NCI-H128 (cell line): ENCODE measurements around the gene LRRC25.
"Not testable (repeated sequence)": the region's sequence is repeated elsewhere in the genome, so short reads cannot be mapped to it uniquely, and the experiment has no call there.

ENCODE experiments used
- DNase-seq: peaks from one replicate; lab custom pipeline; 2025; ENCODE audit not compliant: unreplicated experiment; lab: John Stamatoyannopoulos, UW

Gene LRRC25

DNA sequence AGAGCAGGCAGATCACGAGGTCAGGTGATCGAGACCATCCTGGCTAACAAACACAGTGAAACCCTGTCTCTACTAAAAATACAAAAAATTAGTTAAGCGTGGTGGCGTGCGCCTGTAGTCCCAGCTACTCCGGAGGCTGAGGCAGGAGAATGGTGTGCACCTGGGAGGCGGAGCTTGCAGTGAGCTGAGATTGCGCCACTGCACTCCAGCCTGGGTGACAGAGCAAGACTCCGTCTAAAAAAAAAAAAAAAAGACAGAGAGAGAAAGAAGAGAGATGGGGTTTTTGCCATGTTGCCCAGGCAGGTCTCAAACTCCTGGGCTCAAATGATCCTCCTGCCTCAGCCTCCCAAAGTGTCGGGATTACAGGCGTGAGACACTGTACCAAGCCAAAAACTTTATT lies 8.3 kb upstream of the LRRC25 start:
- not testable (repeated sequence) for DNase-seq

DNA sequence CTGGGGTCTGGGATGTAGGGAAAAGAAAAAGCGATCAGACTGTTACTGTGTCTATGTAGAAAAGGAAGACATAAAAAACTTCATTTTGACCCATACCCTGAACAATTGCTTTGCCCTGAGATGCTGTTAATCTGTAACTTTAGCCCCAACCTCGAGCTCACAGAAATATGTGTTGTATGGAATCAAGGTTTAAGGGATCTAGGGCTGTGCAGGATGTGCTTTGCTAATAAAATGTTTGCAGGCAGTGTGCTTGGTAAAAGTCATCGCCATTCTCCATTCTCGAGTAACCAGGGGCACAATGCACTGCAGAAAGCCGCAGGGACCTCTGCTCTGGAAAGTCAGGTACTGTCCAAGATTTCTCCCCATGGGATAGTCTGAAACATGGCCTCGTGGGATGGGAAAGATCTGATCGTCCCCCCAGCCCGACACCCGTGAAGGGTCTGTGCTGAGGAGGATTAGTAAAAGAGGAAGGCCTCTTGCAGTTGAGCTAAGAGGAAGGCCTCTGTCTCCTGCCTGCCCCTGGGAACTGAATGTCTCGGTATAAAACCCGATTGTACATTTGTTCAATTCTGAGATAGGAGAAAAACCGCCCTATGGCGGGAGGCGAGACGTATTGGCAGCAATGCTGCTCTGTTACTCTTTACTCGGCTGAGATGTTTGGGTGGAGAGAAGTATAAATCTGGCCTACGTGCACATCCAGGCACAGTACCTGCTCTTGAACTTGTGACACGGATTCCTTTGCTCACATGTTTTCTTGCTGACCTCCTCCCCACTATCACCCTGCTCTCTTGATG lies 5.2 kb upstream of the LRRC25 start:
- not testable (repeated sequence) for DNase-seq

DNA sequence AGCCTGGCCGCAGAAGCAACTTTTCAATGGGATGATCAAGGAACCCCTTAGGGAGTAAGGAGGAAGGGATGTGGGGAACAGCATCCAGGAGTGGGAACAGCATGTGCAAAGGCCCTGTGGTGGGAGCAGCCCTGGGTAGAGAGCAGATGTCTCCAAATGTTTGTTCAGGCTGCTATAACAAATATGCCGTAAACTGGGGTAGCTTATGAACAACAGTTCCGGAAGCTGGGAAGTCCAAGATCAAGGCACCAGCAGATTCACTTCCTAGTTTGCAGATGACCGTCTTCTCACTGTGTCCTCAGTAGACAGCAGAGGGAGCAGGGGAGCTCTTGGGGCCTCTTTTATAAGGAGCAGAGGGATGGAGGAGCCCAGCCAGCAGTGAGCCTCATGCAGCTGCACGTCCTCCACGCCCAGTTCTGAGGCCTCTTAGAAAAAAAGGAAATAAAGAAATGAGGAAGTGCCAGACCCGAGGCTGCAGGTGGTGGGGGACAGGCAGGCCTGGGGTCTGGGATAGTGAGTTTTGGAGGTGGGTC lies 4.2 kb upstream of the LRRC25 start:
- no peak for DNase-seq

DNA sequence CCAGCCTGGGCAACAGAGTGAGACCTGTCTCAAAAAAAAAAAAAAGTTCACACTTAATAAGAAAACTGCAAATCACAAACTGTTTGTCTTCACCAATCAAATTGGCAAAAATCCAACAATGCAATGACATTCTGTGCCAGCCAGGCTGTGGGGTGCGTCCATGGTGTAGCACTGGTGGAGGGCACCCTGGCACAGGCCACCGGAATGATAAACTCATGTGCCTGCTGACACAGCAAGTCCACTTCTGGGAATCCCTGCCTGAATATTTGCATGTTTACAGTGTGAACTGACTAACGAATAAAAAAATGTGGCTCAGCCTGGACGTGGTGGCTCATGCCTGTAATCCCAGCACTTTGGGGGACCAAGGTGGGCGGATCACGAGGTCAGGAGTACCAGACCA lies 1.6 kb upstream of the LRRC25 start:
- DNase-seq, result no peak

DNA sequence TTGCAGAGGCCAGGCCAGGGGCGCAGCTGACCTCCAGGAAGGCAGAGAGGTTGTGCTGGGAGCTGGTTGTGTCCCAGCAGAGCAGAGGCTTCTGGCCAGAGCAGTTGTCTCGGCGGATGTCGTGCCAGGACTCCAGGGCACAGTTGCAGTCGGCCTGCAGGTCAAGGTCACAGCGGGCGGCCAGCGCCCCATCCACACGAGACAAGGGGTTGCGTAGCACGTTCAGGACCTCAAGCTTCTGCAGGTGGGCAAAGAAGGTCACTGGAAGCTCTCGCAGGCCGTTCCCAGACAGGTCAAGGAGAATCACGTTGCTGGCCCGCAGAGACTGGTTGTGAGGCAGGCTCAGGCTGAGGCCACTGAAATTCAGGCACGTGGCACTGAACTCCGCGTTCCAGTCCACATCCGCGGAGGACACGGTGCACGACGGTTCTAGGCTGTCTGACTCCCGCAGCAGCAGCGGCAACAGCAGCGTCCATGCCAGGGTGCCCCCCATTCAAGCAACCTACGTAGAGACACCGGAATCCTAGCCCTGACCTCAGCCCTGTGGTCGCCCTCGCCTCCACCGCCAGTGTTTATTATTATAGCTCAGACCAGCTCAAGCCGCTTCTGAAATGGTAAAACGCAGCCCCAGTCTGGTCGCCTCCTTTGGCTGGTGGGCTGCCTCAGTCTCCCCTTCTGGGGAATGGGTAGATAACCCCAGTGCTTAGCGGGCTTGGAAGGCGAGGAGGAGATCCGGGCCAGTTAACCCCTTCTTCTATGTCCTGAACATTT lies 766 bp downstream of the LRRC25 start:
- no peak for DNase-seq

DNA sequence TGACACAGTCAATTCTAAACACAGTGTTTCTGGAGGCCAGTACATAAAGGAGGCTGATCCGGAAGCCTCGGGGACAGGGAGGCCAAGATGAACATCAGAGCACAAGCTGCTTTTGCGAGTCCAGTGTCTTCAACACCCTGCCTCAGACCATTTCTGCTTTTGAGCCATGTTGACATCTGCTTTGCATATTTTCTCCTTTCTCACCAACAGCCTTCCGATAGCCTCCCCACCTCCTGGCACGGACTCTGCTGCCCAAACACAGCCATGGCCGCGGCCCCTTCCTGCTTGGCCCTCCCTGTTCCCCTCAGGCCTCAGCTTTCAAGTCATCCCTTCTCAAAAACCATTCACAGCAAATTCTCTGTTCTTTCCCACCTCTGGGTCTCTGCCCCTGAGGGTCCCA lies 3.6 kb downstream of the LRRC25 start:
- no peak for DNase-seq

DNA sequence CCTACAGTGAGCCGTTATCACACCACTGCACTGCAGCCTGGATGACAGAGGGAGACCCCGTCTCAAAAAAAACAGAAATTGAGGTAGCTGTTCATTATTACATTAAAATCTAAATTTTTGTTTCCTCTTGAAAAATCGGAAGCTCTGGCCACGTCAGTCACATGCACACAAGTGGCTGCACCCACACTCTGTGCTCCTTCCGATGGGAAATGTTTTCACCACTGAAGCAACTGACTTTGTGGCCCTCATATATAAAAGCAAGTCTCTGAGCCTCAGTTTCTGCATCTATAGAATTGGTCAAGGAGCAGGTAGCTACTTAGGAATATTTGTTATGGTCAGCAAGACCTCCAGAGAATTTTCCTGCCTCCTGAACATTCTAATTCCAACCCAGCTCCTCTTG lies 4.5 kb downstream of the LRRC25 start:
- no peak for DNase-seq

DNA sequence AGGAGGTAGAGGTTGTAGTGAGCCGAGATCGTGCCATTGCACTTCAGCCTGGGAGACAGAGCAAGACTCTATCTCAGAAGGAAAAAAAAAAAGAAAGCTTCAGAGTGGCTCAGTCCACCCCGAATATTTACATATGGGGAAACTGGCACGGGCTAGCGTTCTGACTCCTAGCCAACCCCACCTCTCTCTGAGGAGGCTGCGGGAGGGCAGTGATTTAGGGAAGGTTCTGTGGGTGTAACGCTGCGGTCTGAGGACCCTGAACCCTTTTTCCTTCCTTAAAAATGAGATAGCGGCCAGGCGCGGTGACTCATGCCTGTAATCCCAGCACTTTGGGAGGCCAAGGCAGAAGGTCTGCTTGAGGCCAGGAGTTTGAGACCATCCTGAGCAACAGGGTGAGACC lies 5.0 kb downstream of the LRRC25 start:
- no peak for DNase-seq

DNA sequence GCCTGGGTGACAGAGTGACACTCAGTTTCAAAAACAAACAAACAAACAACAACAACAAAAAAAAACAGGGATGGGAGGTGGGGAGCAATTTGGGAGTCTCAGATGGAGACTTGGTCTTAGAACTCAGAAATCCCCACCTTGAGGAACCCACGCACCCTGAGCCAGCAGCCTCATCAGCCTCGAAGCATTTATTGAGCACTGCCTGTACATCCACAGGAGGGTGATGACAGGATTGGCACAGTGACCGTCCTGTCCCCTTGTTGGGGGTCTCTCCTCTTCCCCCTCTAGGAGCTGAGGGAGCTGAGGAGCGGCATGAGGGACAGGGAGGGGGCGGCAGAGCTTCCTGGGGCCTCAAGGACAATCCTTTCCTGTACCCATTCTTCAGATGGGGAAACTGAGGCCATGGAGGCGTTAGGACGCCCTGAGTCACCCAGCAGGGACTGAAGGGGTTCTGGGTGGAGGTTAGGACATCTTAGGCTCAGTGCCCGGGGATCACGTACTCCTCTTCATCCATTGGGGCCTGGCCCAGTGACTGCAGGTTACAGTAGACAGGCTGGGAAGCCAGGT lies 5.8 kb downstream of the LRRC25 start:
- no peak for DNase-seq

DNA sequence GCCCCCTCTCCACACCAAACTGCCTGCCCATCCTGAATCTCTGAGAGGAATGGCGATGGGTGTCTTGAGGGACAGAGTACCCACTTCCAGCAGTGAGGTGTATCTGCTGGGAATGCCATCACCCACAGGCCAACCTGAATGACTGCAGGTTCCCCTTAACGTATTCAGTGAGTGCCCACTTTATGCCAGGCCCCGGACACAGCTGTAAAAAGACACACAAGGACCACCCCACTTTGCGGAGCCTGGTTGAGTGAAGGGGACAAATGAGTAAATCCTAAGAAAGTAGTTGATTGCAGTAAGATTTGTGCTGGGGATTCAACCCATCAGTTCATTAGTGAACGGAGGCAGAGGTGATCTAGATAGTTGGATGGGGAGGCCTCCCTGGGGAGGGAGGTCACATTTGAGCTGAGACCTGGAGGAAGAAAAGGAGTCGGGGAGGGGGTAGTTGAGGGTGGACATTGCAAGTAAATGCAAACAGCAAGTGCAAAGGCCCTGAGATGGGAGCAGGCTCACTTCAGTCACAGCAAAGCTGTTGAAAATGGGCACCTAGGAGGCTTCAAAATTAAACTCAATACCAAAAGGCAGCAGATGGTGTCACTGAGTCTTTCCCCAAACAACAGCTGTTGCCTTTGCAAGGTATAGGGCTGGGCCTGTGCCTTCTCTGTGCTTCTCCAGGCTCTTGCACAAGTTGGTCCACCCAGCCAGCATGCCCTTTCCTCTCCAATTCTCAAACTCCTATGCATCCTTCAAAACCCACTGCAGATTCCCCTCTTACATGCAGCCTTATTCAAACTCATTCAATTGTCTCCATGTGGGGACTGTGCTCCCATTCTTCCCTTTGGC lies 7.1 kb downstream of the LRRC25 start:
- DNase-seq, result no peak

DNA sequence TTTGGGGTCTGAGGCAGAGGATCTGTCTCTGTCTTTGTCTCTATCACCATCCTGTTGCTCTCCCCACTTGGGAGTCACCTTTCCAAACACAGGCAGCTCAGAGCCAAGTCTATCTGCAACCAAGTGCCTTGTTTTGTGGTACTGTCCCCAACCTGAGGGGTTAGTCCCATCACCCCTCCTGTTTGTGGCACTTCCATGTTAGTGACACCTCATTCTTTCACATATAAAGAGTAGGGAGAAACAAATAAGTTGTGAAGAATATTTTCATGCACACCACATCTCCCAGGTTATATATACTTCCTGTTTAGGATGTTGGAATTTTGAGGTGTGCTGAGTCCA lies 7.7 kb downstream of the LRRC25 start:
- no peak for DNase-seq

DNA sequence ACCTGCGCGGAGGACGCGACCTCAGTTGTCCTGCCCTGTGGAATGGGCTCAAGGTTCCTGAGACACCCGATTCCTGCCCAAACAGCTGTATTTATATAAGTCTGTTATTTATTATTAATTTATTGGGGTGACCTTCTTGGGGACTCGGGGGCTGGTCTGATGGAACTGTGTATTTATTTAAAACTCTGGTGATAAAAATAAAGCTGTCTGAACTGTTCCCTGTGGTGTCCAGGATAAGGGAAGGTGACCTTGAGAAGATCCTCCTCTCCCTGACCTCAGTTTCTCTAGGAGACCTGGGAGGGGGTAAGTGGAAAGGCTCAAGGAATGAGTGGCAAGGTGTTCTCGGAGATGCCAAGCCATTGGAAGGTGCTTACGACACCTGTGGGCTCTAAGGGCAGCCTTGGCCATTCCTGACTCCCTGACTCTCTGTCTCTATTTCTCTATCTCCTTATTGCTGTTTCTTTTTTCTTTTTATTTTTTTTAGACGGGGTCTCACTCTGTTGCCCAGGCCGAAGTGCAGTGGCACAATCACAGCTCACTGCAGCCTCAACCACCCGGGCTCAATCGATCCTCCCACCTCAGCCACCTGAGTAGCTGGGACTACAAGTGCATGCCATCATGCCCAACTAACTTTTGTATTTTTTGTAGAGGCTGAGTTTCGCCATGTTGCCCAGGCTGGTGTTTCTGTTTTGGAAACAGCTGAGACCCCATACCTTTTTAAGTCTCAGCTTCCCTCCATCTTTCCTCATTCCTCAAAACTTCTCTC lies 8.3 kb downstream of the LRRC25 start:
- no peak for DNase-seq

DNA sequence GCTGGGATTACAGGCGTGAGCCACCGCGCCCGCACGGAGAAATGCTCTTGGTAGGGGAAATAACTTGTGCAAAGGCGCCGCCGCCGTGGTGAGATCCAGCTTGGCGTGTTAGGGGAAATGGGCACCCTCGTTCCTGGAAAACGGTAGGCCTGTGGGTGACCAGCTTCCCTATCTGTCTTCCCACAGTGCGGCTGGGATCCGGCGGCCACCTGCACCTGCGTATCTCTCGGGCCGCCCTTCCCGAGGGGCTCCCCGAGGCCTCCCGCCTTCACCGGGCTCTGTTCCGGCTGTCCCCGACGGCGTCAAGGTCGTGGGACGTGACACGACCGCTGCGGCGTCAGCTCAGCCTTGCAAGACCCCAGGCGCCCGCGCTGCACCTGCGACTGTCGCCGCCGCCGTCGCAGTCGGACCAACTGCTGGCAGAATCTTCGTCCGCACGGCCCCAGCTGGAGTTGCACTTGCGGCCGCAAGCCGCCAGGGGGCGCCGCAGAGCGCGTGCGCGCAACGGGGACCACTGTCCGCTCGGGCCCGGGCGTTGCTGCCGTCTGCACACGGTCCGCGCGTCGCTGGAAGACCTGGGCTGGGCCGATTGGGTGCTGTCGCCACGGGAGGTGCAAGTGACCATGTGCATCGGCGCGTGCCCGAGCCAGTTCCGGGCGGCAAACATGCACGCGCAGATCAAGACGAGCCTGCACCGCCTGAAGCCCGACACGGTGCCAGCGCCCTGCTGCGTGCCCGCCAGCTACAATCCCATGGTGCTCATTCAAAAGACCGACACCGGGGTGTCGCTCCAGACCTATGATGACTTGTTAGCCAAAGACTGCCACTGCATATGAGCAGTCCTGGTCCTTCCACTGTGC lies 9.1 kb downstream of the LRRC25 start:
- peak; percentile 21 for DNase-seq

DNA sequence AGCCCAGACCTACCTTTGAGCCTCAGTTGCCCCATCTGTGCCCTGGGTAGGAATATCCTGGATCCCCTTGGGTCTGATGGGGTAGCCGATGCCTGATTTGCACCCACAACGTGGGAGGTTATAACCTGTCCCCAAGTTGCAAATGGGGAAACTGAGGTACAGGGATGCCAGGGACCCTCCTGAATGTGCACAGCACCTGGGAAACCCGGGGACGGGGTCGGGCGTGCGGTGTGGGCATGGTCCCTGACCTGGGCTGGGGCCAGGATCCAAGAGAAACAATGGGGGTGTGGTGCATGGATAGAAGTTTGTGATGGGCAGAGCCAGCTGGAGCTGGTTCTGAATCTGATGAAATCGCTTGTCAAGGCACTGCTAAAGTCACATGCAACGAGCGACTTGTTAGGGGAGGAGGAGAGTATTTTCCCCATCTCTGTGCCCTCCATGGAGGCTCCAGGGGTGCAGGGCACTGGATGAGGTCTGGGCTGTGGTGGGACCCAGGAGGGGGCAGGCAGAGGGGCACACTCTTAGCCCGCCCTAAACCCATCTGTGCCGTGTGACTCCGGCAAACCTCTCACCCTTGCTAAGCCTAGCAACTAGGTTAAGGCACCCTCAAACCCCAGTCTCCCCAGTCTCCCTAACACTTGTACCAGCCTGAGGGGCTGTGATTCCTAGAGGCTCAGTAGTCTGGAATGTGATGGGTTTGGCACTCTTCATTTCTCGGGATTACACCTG lies 10.7 kb downstream of the LRRC25 start:
- DNase-seq, result no peak

DNA sequence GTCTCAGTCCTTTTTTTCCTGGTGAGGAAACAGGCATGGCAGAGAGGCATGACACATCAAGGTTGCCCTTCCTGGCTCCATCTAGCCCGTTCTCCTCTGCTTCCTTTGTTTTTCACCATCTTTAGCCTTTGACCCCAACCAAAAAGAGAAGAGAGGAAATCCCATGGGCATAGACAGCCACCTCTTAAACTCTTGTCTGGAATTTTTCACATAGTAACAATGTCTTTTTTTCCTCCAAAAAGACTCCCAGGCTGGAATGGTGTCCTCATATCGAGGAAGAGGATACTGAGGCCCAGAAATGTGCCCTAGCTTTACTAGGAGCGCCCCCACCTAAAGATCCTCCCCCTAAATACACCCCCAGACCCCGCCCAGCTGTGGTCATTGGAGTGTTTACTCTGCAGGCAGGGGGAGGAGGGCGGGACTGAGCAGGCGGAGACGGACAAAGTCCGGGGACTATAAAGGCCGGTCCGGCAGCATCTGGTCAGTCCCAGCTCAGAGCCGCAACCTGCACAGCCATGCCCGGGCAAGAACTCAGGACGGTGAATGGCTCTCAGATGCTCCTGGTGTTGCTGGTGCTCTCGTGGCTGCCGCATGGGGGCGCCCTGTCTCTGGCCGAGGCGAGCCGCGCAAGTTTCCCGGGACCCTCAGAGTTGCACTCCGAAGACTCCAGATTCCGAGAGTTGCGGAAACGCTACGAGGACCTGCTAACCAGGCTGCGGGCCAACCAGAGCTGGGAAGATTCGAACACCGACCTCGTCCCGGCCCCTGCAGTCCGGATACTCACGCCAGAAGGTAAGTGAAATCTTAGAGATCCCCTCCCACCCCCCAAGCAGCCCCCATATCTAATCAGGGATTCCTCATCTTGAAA lies 11.5 kb downstream of the LRRC25 start, which contains the start of gene GDF15:
GDF15 (plus strand) TSS at position 484 of the 868 bp plus-strand sequence; CDS start at position 516, 32 bp downstream.
- DNase-seq, result no peak

DNA sequence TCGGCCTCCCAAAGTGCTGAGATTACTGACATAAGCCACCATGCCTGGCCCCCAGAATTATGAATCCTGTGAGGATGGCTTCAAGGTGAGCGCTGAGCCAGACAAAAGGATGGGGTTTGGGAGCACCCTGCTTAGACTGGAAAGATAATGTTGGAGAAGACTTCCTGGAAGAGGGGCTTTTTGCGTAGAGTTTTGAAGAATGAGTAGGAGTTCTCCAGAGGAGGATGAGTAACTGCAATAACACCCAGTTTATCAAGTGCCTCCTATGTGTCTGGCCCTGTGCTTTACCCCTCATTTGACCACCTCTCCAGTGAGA lies 12.1 kb downstream of the LRRC25 start:
- DNase-seq, result no peak

DNA sequence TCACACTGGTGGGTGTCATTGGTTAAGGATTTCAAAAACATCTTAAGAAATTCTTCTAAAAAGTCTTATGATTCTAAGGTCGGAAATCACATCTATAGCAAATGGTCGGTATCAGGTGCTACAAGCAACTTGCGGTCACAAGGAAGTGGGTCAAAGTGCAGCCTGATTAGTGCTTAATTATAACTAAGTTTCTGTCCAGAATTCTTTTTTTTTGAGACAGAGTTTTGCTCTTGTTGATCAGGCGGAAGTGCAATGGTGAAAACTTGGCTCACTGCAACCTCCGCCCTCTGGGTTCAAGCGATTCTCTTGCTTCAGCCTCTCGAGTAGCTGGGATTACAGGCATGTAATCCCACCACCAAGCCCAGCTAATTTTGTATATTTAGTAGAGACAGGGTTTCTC lies 12.6 kb downstream of the LRRC25 start:
- DNase-seq, result no peak

DNA sequence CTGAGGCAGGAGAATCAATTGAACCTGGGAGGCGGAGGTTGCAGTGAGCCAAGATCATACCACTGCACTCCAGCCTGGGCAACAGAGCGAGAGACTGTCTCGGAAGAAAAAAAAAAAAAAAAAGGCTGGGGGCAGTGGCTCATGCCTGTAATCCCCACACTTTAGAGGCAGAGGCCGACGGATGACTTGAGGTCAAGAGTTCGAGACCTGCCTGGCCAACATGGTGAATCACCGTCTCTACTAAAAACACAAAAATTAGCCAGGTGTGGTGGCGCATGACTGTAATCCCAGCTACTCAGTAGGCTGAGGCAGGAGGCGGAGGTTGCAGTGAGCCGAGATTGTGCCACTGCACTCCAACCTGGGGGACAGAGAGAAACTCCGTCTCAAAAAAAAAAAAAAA lies 13.8 kb downstream of the LRRC25 start:
- DNase-seq, result not testable (repeated sequence)
